Stimulated activated CD8-positive, alpha-beta memory T cell treated with anti-CD3 and anti-CD28 coated beads, Interleukin-7, amount 100 ng/mL, for 48 hours (primary cell): ENCODE data around the gene RBMS3.

Source experiments
- DNase-seq, 2 donors: peaks; one replicate each; pipeline ENCODE4 v3.0.0-alpha.2; 2020; ENCODE audit warnings: low read depth in 1 of 2; ENCODE audit errors: extremely low read depth in 1 of 2

RBMS3 gene

GRCh38 chr3:29701326-29701983, 420.6 kb downstream of the RBMS3 start:
- DNase-seq = no peak

GRCh38 chr3:29705906-29706844, 425.3 kb downstream of the RBMS3 start:
- no peak for DNase-seq

- DNase-seq = no peak
These were observed 428.0 kb downstream of the RBMS3 start for GRCh38 chr3:29708884-29709283.

- no peak for DNase-seq
These were observed 430.4 kb downstream of the RBMS3 start for GRCh38 chr3:29711255-29711771.

- DNase-seq = no peak
These were observed 435.3 kb downstream of the RBMS3 start for GRCh38 chr3:29716213-29716612.

GRCh38 chr3:29718661-29719065, 437.8 kb downstream of the RBMS3 start:
- no peak for DNase-seq

GRCh38 chr3:29720665-29721064, 439.8 kb downstream of the RBMS3 start:
- DNase-seq = no peak

- DNase-seq = no peak
These were observed 440.9 kb downstream of the RBMS3 start for GRCh38 chr3:29721789-29722188.

- DNase-seq = no peak
These were observed 450.2 kb downstream of the RBMS3 start for GRCh38 chr3:29731050-29731449.

GRCh38 chr3:29741231-29741630, 460.4 kb downstream of the RBMS3 start:
- DNase-seq = no peak

- no peak for DNase-seq
These were observed 464.5 kb downstream of the RBMS3 start for GRCh38 chr3:29745232-29745870.

GRCh38 chr3:29746163-29746760, 465.4 kb downstream of the RBMS3 start:
- no peak for DNase-seq

GRCh38 chr3:29747991-29748390, 467.1 kb downstream of the RBMS3 start:
- no peak for DNase-seq

- DNase-seq = no peak
These were observed 470.9 kb downstream of the RBMS3 start for GRCh38 chr3:29751647-29752314.

GRCh38 chr3:29754346-29754745, 473.5 kb downstream of the RBMS3 start:
- DNase-seq = no peak

GRCh38 chr3:29755416-29755815, 474.5 kb downstream of the RBMS3 start:
- DNase-seq = no peak

GRCh38 chr3:29757054-29757777, 476.3 kb downstream of the RBMS3 start:
- no peak for DNase-seq

- DNase-seq = no peak
These were observed 477.2 kb downstream of the RBMS3 start for GRCh38 chr3:29758108-29758433.

- no peak for DNase-seq
These were observed 477.8 kb downstream of the RBMS3 start for GRCh38 chr3:29758434-29759322.
